LHCN-M2 (cell line): Measurements from ENCODE around the gene MGMT. TPM values are rescaled to one million over a fixed set of nuclear protein-coding genes. Genes with fewer than 3 reads are reported as not detected.

Experiments used
- DNase-seq: peaks from one replicate; pipeline ENCODE4 v3.0.0-alpha.2; 2012; ENCODE audit warnings: low read depth
- total RNA-seq: library from RNA; depleted of rRNA; stranded (reverse); fragments of >200 nt; gene quantifications from 2 replicates; pipeline ENCODE4 v1.2.3, GENCODE V29; 2014

The MGMT gene
- total RNA-seq, 1 experiment from 2014 or later: 33.2 TPM

DNA sequence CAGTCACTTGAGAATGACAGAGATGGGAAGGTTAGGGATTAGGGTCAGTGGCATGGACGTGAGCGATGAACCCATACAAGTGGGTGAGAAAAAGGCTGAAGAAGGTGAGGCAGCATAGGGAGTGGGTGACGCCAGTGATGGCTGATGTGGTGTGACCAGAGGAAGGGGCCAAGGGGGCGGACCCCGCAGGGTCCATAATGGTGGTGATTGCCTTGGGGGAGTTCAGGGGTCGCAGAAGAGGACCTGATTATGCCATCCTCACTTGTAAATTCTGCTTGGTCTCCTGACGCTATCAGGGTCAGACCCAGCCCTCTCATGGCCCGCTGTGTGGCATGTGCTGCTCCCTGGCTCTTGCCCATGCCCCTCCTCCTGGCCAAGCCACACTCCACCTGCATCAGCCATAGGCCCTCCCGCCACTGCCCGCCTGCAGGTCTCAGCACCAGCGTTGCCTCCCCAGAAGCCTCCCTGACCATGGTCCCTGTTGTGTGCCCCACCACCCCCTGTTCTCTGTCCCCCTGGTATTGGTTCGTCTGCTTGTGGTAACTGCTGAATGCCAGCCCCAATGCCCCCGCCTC is 261.3 kb downstream of the MGMT start:
- no peak for DNase-seq

DNA sequence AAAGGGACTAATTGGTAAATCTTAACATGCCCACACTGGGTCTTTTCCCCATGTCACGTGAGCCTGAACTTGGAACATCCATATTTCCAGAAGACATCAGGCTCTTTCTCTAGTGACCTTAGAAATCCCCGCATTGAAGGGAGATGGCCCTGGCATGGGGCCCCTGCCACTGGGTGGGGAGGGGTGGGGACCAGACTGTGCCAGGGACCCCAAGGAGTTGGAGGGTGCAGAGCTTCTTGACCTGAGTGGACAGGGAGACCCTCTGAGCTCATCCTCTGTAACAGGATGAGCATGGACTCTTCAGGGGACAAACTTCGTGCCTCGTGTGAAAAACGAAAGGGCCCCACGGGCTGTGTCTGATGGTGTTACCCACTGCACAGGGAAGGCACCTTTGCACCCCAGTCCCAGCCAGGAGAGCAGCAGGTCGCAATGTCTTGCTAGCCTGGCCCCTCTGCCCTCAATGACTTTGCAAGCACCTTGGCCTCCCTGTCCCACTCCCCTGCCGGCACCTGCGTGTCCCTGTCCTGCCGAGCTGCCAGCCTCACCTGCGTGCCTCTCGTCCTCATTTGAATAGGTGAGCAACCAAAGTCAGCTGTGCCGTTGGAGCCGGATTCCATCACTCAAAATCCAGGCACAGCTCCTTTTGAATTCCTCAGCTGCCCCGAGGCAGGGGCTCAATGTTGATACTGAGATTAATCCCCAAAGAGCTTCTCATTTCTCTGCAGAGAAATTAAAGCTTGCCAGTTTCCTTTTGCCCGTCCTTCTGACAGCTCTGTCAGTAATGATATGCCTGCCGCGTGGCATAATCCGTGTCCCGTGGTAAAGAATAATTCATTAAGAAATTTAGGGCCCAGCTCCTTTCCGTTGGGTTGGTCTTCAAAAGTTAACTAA is 262.1 kb downstream of the MGMT start:
- no peak for DNase-seq

DNA sequence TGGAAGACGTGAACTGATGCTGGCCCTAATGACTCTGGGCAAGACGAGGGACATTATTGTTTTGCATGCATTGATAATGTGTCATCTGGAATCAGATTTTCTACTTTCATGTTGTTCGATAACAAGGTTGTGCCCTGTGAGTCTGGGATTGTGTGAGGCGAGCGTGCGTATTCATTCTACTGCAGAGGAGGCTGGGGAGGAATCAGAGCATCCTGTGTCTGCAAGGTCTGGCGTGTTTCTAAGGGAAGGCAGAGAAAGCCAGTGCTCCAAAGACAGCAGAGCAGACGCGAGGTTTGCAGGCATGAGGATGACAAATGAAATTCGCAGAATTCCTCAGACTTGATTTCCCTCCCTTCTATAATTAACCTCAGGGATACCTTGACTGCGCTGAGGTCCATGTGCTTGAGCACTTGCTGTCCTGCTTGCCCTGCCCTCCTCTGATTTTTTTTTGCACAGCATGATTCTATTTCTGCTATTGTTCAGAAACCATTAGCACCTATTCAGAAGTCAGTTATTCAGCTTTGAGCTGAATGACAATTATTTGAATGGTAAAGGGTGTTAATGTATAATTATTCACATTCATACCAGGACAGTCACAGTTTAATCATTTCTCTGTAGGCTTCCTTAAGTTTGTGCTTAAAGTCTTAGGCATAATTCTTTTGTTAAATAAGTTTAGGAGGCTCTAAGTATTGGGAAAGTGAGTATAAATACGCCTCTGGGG is 263.4 kb downstream of the MGMT start:
- no peak for DNase-seq

DNA sequence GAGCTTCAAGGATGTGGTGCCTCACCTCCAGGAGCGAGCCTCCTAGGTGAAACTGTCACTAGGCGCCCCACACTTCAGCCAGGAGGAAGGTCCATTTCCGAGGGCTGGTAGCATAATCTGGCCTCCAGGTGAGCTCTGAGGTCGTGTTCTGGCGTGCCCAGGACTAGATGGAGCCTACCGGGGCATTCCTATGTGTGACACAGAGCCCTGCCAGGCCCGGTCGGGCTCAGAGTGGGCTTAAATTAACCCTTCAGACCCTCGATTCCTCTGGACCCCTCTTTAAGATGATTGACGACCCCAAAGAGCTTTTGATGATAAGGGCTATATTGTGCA is 263.9 kb downstream of the MGMT start:
- no peak for DNase-seq

DNA sequence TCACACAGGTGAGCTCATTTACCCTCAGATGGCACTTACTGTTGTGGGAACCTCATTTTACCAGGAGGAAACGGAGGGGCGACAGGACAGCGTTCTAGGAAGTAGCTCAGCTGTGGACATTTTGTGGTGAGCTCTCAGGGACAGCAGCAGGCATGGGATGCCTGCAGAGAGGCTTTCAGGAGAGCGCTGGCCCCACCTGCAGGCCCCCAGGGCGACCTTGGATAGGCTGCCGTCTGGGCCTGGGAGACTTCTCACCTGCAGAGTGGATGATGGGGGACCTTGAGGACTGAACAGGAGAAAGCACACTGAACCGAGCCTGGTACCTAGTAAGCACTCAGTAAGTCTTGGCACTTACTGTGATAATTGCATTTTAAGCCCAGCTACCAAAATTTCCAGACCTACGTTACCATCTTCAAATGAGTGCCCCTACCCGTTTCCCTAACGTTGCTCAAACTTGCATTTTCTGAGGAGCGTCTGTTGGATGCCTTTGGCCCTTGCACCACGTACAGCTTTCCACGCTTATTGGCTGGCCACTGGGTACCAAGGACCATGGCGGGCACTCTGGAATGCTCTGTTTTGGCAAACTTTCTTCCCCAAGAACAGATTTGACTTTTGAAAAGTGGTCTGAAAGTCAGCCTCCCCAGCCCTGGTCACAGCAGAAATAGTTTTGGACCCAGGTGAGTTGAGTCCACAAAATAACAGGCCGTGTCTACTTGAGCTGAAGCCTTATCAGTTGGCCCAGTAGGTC is 273.7 kb downstream of the MGMT start:
- DNase-seq: no peak

DNA sequence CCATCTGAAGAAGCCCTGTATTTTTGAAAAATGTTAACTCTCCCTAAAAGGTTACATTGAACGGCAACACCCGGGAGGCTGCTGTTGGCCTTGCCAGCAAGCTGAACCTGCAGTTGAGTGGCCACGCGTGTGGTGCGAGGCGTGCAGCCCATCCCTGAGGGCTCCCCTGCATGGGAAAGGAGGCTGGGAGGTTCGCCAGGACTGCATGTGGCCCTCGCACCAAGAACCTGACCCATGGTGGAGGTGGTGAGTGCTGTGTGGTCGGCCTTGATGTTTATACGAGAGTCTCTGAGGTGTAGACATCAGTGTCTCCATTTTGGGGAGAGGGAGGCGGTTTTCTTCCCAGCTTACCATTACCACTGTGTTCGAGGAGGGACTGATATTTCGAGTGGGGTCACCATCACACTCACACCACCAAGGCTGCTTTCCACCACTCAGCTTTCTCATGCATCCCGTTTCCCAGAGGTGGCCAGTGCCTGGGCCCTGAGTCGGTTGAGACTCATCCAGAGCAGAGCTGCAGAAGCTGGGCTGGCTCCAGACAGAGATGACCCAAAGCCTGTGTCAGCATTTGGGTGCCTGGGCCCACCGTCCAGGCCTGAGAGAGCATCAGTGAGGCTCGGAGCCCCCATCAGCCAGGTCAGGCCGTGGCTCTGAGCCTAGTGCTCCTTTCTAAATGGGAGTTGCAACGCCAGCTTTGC is 274.4 kb downstream of the MGMT start:
- no peak for DNase-seq

DNA sequence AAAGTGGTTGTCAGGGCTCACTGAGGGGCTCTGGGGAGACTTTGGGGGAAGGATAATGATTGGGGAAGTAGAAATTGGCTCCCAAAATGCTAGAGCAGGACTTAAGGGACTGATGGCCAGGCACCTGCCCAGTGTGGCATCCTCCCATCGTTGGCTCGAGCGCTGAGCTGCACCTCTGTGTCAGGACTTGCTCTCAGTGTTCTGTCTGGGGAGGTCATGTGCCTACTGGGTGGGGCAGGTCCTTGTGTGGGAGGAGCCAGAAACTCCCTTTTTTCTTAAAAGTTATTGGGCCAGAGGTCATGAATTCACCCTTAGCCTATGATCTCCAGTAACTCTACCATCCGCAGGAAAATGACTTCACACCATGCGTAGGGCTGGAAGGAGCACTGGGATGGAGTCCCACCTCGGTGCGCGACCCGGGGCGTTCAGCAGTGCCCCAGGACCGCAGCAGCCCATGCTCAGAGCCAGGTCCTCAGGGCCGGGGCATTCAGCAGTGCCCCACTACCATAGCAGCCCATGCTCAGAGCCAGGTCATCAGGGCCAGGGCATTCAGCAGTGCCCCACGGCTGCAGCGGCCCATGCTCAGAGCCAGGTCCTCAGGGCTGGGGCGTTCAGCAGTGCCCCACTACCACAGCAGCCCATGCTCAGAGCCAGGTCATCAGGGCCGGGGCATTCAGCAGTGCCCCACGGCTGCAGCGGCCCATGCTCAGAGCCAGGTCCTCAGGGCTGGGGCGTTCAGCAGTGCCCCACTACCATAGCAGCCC is 275.1 kb downstream of the MGMT start:
- DNase-seq: no peak

DNA sequence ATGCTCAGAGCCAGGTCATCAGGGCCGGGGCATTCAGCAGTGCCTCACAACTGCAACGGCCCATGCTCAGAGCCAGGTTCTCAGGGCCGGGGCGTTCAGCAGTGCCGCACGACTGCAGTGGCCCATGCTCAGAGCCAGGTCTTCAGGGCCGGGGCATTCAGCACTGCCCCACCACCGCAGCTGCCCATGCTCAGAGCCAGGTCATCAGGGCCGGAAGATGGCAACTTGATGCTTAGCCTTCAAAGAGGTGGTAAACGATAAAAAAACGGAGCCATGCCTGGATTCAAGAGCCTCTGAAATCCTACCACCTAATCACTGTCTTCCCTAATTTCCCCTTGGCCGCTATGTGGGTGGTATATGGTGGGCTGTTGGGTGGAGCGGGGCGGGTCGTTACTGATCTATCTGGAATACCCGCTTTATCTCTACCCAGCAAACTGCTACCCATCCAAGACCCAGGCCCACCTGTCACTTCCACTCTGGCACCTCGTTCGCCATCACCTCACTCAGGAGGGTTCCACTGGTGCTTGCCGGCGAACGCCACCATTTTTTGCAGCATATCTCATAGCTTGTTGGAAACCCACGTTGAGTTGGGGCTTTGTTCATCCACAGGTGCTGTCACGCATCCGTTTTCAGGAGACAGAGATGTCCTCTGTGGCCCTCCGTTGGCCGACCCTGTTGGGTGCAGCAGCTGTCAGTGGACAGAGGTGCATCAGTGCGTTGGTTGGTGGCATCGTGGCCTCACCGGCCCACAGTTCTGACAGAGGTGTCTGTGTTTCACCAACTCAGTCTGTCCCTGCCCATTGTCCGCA is 275.9 kb downstream of the MGMT start:
- DNase-seq: no peak

DNA sequence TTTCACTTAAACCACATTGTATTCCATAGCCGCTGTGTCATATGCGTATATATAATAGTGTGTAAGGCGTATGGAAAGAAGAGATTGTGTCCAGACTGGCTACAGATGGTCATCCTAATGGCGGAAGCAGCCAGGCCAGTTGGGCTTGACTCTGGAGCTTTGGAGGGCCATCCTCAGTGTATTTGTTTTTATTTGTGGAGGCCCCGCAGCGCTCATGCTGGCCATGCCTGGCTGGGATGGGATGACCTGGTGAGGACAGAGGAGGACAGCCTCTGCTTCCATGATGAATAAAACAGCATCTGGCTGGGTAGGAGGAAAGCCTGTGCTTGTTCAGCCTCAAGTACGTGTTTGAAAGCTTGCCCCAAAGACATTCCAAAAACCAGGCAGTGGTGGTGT is 276.7 kb downstream of the MGMT start:
- no peak for DNase-seq

DNA sequence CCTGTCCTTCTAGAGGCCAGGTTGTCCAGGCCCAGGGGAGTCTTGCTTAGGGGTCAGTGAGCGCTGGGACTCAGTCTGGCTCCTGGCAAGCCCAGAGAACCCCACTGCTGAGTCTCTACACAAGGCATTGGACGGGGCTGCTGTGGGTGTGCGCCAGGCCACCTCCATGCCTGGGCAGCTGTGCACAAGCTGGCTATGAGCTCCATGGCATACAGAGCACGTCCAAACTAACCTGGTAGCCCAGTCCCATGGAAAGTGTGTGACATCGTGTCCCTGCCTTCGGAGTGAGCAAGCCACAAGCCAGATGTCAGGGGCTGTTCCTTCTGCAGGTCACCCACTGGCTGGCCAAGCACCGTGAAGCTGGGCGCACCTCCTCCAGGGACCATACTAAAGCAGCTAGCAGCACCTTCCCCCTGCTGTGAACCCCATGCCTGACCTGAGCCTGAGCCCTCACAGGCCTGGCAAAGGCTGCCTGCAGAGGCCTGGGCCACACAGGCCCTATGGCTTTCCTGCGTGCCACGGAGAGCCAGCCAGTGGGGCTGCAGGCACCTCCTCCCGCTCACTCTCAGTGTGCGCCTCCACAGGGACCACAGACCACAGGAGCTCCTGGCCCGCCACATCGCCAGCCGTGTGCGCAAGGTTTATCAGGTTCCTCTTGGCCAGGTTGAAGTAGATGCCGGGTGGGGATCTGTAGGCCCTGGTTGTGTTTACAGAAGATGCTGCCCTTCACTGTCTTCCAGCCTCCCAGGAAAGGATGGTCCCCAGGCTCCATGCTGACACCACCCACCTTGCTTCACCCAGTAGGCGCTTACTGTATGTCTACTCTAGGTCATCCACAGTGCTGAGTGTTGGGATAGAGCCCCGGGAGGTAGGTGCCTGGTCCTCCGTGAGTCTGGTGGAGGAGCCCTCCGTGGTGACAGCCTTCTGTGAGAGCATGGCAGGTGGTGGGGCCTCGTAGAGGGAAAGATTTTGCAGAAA is 277.4 kb downstream of the MGMT start:
- DNase-seq: no peak

DNA sequence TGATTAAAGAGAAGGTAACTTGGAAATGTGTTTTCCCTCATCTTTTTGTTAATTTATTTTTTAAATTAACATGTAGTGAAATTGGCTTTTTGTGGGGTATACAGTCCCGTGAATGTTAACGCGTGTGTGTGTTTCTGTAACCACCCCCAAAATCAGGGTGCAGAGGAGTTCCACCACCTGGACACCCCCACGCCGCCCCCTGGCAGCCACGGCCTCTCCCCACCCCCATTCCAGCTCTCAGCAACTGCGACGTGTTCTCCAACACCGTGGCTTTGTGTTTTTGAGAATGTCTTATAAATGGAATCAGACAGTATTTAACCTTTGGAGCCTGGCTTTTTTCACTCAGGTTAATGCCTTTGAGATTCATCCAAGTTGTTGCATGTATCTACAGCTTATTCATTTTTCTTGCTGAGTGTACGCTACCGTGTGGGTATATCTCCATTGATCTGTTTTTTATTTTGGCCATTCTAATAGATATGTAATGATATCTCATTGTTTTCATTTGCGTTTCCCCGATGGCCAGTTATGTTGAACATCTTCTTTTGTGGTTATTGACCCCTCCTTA is 278.2 kb downstream of the MGMT start:
- DNase-seq: no peak

DNA sequence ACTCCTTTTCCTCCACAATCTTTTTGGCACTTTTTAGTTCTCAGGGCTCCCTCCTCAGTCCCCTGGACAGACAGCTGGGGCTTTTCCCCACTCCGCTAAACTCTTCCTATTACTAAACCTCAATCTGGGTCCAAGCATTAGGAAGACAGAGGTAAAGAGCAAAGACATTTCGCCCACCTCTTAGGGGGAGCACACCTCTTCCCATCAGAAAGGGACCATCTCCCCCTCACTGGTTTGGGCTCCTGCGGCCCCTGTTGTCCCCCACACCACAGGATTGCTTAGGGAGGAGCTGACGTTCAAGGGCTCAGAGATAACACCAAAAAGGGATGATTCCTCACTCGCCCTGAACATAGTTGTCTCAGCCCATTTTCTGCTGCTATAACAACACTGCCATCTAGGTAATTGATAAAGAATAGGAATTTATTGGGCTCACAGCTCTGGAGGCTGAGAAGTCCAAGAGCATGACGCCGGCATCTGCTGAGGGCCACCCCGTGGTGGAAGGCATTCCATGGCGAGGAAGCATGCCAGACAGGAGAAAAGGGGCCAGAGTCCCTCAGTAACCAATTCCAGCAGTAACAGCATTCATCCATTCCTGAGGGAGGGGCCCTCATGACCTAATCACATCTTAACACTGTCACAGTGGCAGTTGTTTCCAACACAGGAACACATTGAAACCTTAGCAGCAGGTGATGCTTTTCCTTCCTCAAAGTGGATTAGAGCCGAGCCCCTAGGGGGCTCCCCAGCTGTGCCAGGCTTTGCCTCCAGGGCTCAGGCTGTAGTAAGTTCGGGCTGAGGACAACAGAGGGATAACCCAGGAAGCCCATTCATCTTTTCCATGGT is 287.4 kb downstream of the MGMT start:
- no peak for DNase-seq

DNA sequence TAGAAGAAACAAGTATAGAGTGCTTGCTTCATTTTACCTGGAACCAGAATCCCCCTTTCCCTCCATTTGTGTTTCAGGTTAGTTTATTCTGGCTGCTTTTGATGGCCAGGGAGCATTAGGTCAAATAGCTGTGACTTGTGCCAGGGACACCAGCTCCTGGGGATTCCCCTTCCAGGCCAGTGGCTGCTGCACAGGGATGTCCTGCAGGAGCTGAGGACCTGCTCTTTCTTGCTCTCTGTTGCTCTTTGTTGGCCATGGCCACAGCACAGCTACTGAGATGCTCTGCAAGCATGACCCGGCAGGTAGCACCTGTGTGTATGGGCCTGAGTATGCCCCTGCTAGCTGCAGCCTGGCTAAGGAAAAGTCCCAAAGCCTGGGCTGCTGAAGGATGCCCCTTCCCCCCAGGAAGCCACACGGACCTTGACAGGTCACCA is 288.1 kb downstream of the MGMT start:
- no peak for DNase-seq

DNA sequence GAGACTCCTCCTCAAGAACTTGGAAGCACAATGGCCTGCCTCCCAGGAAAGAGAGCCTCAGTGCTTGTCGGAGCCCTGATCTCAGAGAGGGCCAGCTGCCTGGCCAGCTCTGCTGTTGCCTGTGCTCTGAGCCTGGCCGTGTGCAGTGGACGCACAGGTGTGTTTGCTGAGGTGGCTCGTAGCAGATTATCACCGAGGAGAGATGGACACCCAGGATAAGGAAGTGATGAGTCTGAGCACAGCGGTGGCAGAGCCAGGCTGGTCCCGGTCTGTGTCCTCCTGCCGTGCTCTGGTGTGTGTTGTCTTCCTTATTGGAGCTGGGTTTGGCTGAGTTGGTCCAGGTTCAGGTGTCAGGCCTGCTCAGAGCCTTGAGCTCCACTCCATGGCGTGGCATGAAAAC is 288.6 kb downstream of the MGMT start:
- no peak for DNase-seq

DNA sequence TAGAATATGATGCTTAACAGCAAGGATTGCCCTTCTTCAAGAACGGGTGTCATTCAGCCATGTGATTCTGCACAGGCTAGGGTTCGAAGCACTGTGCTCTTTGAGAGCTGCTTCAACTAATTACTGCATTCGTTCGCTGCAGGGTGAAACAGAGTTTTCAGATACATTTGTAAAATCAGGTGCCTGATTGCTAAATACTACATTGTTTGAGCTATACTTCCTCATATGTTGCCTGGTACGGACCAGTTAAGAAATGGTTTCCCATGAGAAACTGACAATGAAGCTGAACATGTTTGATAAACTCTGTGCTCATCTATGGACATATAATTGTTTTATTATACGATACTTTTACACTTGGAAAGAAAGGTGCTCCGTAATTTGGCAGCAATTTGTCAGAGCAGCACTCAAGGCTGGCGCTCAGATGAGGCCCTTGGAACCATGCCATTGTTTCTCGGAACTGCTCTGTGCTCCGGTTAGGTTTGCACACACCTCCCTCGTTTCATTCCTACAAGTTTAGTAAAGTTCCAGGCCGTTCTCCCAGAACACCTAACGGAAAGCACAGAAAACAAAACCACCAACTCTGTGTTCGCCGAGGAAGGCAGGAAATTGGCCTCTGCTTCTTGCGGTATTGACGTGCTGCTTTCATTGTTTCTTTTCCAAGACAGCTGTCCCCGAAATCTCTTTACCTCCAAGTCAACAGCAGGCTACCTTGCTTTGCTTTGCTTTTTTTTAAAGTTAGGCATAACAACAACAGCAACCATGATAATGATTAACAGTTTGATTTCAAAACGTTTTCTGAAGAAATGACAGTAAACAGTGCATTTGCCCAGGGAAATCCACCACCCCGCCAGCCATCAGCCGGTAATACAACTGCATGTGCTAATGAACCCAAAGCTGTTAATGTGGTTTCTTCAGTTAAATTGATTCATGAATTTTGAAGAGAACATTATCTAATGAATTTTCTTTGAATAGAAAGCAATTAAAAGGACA is 290.2 kb downstream of the MGMT start:
- no peak for DNase-seq
